Measurements from ENCODE around the gene HPS4.

Gene HPS4

GRCh38 chr22:26431261-26431995, 52.2 kb downstream of the HPS4 start:
- H3K4me2 ChIP-seq (ENCODE audit: insufficient read depth, low read length): no peak overlapping the region
- H3K9me3 ChIP-seq (ENCODE audit: insufficient read depth, low read length, severe bottlenecking): no peaks in the 10 kb centered on the region
- H3K9ac ChIP-seq (ENCODE audit: low read depth, low read length): no peak overlapping the region
- H3K27me3 ChIP-seq (ENCODE audit: insufficient read depth, low read length, poor library complexity): no peaks in the 10 kb centered on the region
- ATAC-seq (ENCODE audit: insufficient read depth, low read depth): no peak
- DNase-seq: no peak
- H3K27ac ChIP-seq (ENCODE audit: low read length): no peak overlapping the region; the same call in 1 of the 2 replicates
- no peaks in the 10 kb centered on the region for H4K20me1 ChIP-seq (ENCODE audit: insufficient read depth, low read length)
- H2AFZ ChIP-seq (ENCODE audit: low read depth, low read length): no peak overlapping the region
- peaks cover 8% of the 10 kb centered on the region; the same call in 1 of the 2 replicates for H3K36me3 ChIP-seq (ENCODE audit: insufficient read depth, low read length)
- no peak for TF ChIP-seq EZH2 (IDR thresholded peaks at IDR 0.05; ENCODE audit: borderline replicate concordance, low read depth, low read length, severe bottlenecking)
- TF ChIP-seq CTCF (IDR thresholded peaks at IDR 0.05; ENCODE audit: borderline replicate concordance, extremely low read depth, low read length, poor library complexity, severe bottlenecking): no peak
- H3K4me1 ChIP-seq (ENCODE audit: insufficient read depth, low read length): peaks cover 32% of the 10 kb centered on the region
- no peak overlapping the region for H3K4me3 ChIP-seq (ENCODE audit: low read depth in 1 of 2, low read length in 2 of 2)
- H3K79me2 ChIP-seq (ENCODE audit: insufficient read depth, low read length): no peaks in the 10 kb centered on the region

GRCh38 chr22:26430600-26430999, 53.0 kb downstream of the HPS4 start:
- TF ChIP-seq CTCF (IDR thresholded peaks at IDR 0.05; ENCODE audit: borderline replicate concordance, extremely low read depth, low read length, poor library complexity, severe bottlenecking): no peak
- TF ChIP-seq EZH2 (IDR thresholded peaks at IDR 0.05; ENCODE audit: borderline replicate concordance, low read depth, low read length, severe bottlenecking): no peak
- DNase-seq (no peak), ATAC-seq (ENCODE audit: insufficient read depth, low read depth) (no peak)
- peaks cover 8% of the 10 kb centered on the region; the same call in 1 of the 2 replicates for H3K36me3 ChIP-seq (ENCODE audit: insufficient read depth, low read length)
- H3K4me2 ChIP-seq (ENCODE audit: insufficient read depth, low read length): peak overlapping the region; percentile 68; the same call in 1 of the 2 replicates
- no peaks in the 10 kb centered on the region for H4K20me1 ChIP-seq (ENCODE audit: insufficient read depth, low read length)
- no peak overlapping the region for H3K27ac ChIP-seq (ENCODE audit: low read length)
- H3K9me3 ChIP-seq (ENCODE audit: insufficient read depth, low read length, severe bottlenecking): no peaks in the 10 kb centered on the region
- no peaks in the 10 kb centered on the region for H3K27me3 ChIP-seq (ENCODE audit: insufficient read depth, low read length, poor library complexity)
- H2AFZ ChIP-seq (ENCODE audit: low read depth, low read length): no peak overlapping the region
- no peak overlapping the region for H3K9ac ChIP-seq (ENCODE audit: low read depth, low read length)
- peaks cover 32% of the 10 kb centered on the region for H3K4me1 ChIP-seq (ENCODE audit: insufficient read depth, low read length)
- H3K79me2 ChIP-seq (ENCODE audit: insufficient read depth, low read length): no peaks in the 10 kb centered on the region
- H3K4me3 ChIP-seq (ENCODE audit: low read depth in 1 of 2, low read length in 2 of 2): no peak overlapping the region

- TF ChIP-seq EZH2 (IDR thresholded peaks at IDR 0.05; ENCODE audit: borderline replicate concordance, low read depth, low read length, severe bottlenecking) (no peak), CTCF (IDR thresholded peaks at IDR 0.05; ENCODE audit: borderline replicate concordance, extremely low read depth, low read length, poor library complexity, severe bottlenecking) (no peak)
- no peak overlapping the region for H3K27ac ChIP-seq (ENCODE audit: low read length)
- peak overlapping the region; percentile 50 for H3K9ac ChIP-seq (ENCODE audit: low read depth, low read length)
- H3K27me3 ChIP-seq (ENCODE audit: insufficient read depth, low read length, poor library complexity): peaks cover 4% of the 10 kb centered on the region
- H3K4me3 ChIP-seq (ENCODE audit: low read depth in 1 of 2, low read length in 2 of 2): peak overlapping the region; percentile 12 to 61; a peak in 3 of 4 replicates
- peak overlapping the region; percentile 28 for H2AFZ ChIP-seq (ENCODE audit: low read depth, low read length)
- DNase-seq (no peak), ATAC-seq (ENCODE audit: insufficient read depth, low read depth) (no peak)
- peak overlapping the region; percentile 68 for H3K4me2 ChIP-seq (ENCODE audit: insufficient read depth, low read length)
- H3K79me2 ChIP-seq (ENCODE audit: insufficient read depth, low read length): no peaks in the 10 kb centered on the region
- H3K36me3 ChIP-seq (ENCODE audit: insufficient read depth, low read length): peaks cover 8% of the 10 kb centered on the region; the same call in 1 of the 2 replicates
- no peaks in the 10 kb centered on the region for H4K20me1 ChIP-seq (ENCODE audit: insufficient read depth, low read length)
- H3K4me1 ChIP-seq (ENCODE audit: insufficient read depth, low read length): peaks cover 32% of the 10 kb centered on the region
- no peaks in the 10 kb centered on the region for H3K9me3 ChIP-seq (ENCODE audit: insufficient read depth, low read length, severe bottlenecking)
Measured at GRCh38 chr22:26429458-26430286, 53.9 kb downstream of the HPS4 start.
